NCI-H460 (cell line): ENCODE data around the gene ZNF296. TPM values are rescaled to one million over a fixed set of nuclear protein-coding genes. Genes with fewer than 3 reads are reported as not detected.
A peak's percentile ranks its signal among the peaks of the same experiment; 100 is the strongest.
"Not testable (repeated sequence)": the region's sequence is repeated elsewhere in the genome, so short reads cannot be mapped to it uniquely, and the experiment has no call there.

ENCODE experiments used
- DNase-seq: peaks from one replicate; pipeline ENCODE4 v3.0.0-alpha.2; 2016; ENCODE audit warnings: low read depth; ENCODE audit errors: extremely low read depth
- polyA plus RNA-seq: library from polyadenylated mRNA; depleted of rRNA; stranded (reverse); fragments of >200 nt; gene quantifications from 2 replicates; pipeline ENCODE4 v1.2.3, GENCODE V29; 2014; cell fraction: nucleus; rRNA removed
- total RNA-seq: library from RNA; depleted of rRNA; stranded (reverse); fragments of >200 nt; shearing (Covaris generic); gene quantifications from 2 replicates; pipeline ENCODE4 v1.2.3, GENCODE V29; 2014; rRNA removed

The ZNF296 gene
- total RNA-seq = 0.27 and 1.4 TPM in 2 replicates
- 0.61 TPM in 1 of 2 replicates, not detected in the other for polyA plus RNA-seq

- peak; percentile 41 for DNase-seq
Measured at GRCh38 chr19:45076029-45076850, at the start of gene ZNF296. TSS of gene ZNF296 (minus strand) at chr19:45076478. CDS start at chr19:45076373, 105 bp downstream.

DNA sequence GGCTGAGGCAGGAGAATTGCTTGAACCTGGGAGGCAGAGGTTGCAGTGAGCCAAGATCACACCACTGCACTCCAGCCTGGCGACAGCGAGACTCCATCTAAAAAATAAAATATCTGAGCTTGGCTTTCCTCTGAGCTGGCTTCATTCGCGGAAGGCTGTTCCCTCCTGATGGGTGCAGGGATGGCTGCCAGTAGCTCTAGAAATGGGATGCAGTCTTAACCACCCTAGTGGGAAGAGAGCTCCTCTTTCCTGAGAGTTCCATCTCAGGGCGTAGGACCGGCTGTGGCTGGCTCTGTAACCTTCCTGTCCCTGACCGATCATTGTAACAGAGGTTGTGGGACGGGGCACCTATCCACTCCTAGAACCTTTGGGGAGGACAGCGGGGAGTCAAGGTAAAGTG lies 49.1 kb upstream of the ZNF296 start:
- DNase-seq = no peak

DNA sequence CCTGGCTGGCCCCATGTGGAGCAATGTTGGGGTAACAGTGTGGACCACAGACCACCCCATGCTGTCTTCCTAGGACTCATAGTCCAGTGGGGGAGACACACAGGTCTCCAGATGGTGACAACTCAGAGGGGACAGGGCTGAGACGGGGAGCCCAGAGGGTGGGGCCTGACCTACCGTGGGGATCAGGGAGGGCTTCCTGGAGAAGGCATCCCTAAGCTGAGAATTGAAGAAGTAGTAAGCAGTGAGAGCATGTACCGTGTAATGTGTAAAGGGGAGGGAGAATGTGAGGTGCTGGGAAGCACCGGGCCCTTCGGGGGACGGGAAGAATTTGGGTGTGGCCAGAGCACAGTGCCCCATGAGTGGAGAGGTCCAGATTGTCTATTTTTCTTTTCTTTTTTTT lies 47.7 kb upstream of the ZNF296 start:
- no peak for DNase-seq

GRCh38 chr19:45123440-45123850 lies 47.2 kb upstream of the ZNF296 start:
- no peak for DNase-seq

DNA sequence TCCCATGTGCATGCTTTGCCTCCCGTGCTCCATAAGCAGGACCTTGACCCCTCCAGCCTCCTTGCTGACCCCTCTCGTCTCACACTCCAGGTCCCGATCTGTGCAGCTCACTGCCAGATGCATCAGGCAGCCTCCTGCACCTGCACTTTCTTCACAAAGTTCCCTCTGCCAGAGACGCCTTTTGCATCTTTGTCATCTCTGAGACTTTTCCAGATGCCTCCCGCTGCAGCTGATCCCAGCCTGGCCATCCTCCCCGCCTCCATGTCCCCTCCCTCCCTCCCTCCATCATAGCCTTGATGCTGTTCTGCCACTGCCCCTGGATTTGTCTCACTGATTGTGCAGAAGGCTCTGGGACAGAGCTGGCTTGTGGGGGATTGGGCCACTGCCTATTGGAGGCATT lies 46.6 kb upstream of the ZNF296 start:
- no peak for DNase-seq

DNA sequence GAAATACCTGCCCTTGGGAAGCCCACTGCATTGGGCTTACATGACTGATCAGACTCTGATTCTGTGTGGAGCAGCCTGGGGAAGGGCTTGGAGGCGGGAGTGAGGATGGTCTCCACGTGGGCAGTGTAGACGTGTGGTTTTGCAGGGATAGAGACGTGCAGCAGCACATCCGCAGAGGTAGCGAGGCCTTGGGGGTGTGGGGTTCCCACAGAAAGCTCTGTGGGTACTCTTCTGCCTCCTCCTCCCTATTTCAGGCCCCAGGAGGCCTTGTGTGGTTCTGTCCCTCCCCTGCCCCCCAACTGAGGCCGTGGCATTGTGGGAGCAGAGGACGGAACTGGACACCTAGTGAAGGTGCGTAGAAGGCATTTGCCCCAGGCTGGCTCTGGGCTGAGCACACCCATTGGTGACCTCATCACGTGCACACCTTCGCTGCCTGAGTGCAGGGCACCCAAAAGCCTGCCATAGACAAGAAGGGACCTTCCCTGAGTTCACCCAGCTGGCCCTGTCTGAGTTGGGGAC lies 45.6 kb upstream of the ZNF296 start:
- no peak for DNase-seq

GRCh38 chr19:45119582-45119981 lies 43.3 kb upstream of the ZNF296 start:
- DNase-seq = no peak

DNA sequence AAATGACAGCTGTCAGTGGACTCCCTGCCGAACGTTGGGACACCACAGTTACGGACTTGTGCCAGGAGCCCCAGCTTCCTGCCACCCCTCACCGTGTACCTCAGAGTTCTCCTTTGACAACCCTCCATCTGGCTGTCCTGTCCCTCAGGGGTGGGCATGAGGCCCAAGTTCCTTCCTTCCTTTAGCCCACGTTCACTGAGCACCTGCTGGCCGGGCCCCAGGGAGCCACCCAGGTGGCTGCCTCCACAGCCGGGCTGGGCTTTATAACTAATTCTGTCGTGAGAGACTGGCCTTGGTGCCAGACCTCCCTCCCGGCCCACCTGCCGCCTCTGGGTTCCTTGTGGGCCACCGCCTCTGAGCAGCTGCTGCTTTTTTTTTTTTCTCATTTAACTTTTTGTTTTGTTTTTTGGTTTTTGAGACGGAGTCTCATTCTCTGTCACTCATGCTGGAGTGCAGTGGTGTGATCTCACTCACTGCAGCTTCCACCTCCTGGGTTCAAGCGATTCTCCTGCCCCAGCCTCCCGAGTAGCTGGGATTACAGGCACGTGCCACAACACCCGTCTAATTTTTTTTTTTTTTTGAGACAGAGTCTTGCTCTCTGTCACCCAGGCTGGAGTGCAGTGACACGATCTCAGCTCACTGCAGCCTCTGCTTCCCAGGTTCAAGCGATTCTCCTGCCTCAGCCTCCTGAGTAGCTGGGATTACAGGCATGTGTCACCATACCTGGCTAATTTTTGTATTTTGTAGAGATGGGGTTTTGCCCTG lies 42.5 kb upstream of the ZNF296 start:
- not testable (repeated sequence) for DNase-seq

DNA sequence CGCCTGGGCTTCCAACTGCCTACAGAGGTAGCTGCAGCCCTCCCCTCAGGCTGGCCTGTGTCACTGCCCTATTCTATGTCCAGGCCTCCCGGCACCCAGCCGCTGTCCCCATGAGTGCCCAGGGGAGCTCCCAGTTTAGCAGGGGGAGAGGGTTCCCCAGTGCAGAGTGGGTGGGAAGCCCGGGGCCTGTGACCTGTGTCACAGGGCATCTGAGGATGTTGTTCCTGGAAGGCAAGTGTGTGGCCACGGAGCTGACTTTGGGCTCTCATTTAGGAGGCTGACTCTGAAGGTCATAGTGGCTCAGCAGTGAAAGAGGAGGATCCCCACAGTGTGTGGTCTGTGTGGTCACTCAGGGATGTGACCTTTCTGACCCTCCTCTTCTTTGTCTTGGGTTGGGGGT lies 41.8 kb upstream of the ZNF296 start:
- DNase-seq = no peak

DNA sequence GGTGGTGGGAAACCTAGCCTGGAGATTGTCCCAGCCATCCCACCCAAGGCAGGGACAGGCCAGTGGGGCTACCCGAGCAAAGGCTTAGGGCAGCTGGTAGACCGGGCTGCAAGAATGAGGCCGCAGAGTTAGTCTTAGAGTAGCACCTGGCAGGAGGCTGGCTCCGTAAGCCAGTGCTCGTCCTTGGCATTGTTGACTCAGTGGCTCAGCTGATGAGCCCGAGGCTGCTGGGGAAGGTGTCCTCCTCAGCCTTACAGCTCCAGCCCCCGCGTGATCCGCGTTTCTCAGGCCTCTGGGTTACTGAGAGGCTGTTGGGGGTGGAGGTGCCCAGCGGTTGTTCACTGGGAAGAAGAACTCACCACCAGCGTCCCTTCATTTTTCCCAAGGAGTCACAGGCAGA lies 41.4 kb upstream of the ZNF296 start:
- DNase-seq = no peak

DNA sequence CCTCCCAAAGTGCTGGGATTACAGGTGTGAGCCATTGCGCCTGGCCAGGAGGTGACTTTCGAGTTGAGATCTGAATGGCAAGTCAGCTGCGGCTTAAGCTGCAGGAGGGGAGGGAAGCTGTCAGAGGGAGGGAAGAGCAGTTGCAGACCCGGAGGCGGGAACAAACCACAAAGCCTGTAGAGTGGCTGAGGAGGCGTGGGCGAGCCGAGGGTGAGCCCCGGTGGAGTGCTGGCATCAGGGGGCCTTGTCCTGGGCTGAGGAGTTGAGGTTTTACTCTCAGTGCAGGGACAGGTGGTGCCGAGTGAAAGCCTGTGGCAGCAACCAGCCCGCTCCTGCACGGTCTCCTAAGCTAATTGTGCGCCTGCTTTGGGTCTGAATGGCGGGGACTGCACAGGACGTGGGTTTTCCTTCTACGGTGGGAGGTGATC lies 40.9 kb upstream of the ZNF296 start:
- DNase-seq = no peak

DNA sequence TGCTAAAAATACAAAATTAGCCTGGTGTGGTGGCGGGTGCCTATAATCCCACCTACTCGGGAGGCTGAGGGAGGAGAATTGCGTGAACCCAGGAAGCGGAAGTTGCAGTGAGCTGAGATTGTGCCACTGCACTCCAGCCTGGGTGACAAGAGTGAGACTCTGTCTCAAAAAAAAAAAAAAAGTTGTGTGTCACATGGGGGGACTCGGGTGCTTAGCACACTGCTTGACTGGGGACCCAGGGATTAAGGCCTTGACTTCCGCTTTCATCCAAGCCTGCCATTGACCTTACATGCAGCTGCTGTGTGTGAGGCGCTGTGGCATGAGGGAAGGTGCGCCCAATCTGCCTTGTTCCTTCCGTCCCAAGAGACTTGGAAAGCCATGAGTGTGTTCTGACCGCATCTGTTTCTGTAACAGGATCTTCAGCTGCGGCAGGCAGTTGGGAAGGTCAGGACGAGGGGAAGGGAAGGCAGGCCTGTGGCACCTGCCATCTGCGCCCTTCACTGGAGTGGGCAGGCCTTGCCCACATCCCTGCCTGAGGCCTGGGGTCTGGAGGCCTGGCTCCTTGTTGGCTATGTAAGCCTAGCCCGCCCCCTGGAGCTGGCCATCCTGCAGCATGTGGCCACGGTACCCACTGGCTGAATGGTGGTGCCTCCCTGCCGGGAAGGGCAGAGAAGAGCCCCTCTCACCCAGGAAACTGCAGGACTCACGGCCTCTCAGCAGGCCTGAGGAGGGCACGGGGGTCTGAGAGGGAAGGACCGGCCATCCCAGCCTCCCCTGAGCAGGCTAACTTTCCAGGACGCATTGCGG lies 39.7 kb upstream of the ZNF296 start:
- no peak for DNase-seq

GRCh38 chr19:45114116-45114515 lies 37.8 kb upstream of the ZNF296 start:
- no peak for DNase-seq

- DNase-seq = no peak
Measured at GRCh38 chr19:45113628-45114027, 37.4 kb upstream of the ZNF296 start.

DNA sequence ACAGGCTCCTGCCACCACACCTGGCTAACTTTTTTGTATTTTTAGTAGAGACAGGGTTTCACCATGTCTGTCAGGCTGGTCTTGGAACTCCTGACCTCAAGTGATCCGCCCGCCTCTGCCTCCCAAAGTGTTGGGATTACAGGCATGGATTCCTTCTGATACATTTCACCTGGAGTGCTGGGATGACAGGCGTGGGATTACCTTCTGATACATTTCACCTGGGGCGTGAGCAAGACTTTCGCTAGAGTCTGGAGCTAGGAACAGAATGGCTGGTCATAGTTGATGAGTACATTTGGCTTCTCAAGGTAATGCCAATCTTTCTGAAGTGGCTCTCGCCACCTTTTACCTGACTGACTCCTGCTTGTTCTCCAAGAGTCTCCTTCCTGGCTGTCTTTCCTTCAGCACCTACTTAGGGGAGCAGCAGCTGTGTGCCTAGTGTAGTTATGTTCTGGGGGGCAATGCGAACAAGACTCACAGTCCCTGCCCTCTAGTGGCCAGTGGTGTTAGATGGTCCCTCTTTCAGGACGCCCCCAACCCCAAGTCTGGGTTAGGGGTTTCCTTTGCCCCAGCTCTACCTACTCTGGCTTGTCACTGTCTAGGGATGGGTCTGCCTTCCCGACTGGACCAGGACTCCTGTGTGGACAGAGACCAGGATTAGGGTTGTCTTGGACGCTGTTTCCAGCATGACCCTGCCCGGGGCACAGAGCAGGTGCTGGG lies 36.0 kb upstream of the ZNF296 start:
- DNase-seq = no peak

- DNase-seq = no peak
Measured at GRCh38 chr19:45110851-45111266, 34.6 kb upstream of the ZNF296 start.

- no peak for DNase-seq
Measured at GRCh38 chr19:45107621-45108150, 31.4 kb upstream of the ZNF296 start.

DNA sequence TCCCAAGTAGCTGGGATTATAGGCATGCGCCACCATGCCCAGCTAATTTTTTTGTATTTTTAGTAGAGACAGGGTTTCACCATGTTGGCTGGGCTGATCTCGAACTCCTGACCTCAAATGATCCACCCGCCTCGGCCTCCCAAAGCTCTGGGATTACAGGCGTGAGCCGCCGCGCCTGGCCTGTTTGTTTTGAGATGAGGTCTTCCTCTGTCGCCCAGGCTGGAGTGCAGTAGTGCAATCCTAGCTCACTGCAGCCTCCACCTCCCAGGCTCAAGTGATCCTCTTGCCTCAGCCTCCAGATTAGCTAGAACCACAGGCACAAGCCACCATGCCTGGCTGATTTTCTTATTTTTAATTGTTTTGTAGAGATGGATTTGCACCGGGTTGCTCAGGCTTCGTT lies 30.1 kb upstream of the ZNF296 start:
- not testable (repeated sequence) for DNase-seq

- no peak for DNase-seq
Measured at GRCh38 chr19:45104658-45105349, 28.5 kb upstream of the ZNF296 start.
